GM21526 (cell line): ENCODE measurements around the gene C9orf78.
"Not testable (repeated sequence)": the region's sequence is repeated elsewhere in the genome, so short reads cannot be mapped to it uniquely, and the experiment has no call there.

Experiments used
- ATAC-seq: cut with Tn5 transposase; IDR thresholded peaks from one replicate; pipeline ENCODE4 v1.9.1; 2021; ENCODE audit warnings: moderate library complexity; ENCODE audit not compliant: unreplicated experiment, low FRiP score

The C9orf78 gene

GRCh38 chr9:129814432-129815223, 20.4 kb downstream of the C9orf78 start:
- no peak for ATAC-seq

- ATAC-seq, result no peak
Observed at GRCh38 chr9:129813661-129814060, 21.4 kb downstream of the C9orf78 start.

GRCh38 chr9:129812385-129812784, 22.7 kb downstream of the C9orf78 start:
- ATAC-seq, result no peak

GRCh38 chr9:129811967-129812363, 23.1 kb downstream of the C9orf78 start:
- ATAC-seq, result no peak

GRCh38 chr9:129810788-129811187, 24.3 kb downstream of the C9orf78 start:
- ATAC-seq, result no peak

GRCh38 chr9:129810116-129810515, 25.0 kb downstream of the C9orf78 start:
- no peak for ATAC-seq

- ATAC-seq, result no peak
Observed at GRCh38 chr9:129809346-129809745, 25.7 kb downstream of the C9orf78 start.

- ATAC-seq, result no peak
Observed at GRCh38 chr9:129806061-129806460, 29.0 kb downstream of the C9orf78 start.

GRCh38 chr9:129803676-129804060, 31.4 kb downstream of the C9orf78 start:
- ATAC-seq, result no peak

- peak; percentile 83 for ATAC-seq
Observed at GRCh38 chr9:129802833-129803675, 32.0 kb downstream of the C9orf78 start, which contains the start of gene TOR1B. TSS of gene TOR1B (plus strand) at chr9:129803184. CDS start at chr9:129803213, 29 bp downstream.

GRCh38 chr9:129801504-129801903, 33.6 kb downstream of the C9orf78 start:
- no peak for ATAC-seq

- ATAC-seq, result no peak
Observed at GRCh38 chr9:129798973-129799372, 36.1 kb downstream of the C9orf78 start.

GRCh38 chr9:129796029-129796428, 39.0 kb downstream of the C9orf78 start:
- ATAC-seq, result not testable (repeated sequence)

- ATAC-seq, result no peak
Observed at GRCh38 chr9:129794549-129794948, 40.5 kb downstream of the C9orf78 start.

GRCh38 chr9:129786481-129786880, 48.6 kb downstream of the C9orf78 start:
- no peak for ATAC-seq

- ATAC-seq, result no peak
Observed at GRCh38 chr9:129785866-129786265, 49.2 kb downstream of the C9orf78 start.

- not testable (repeated sequence) for ATAC-seq
Observed at GRCh38 chr9:129784970-129785369, 50.1 kb downstream of the C9orf78 start.

GRCh38 chr9:129783516-129784361, 51.3 kb downstream of the C9orf78 start:
- ATAC-seq, result peak; percentile 50

GRCh38 chr9:129781981-129782380, 53.1 kb downstream of the C9orf78 start:
- ATAC-seq, result no peak

- no peak for ATAC-seq
Observed at GRCh38 chr9:129781131-129781530, 53.9 kb downstream of the C9orf78 start.
